ENCODE results near the gene BAD. TPM values are rescaled to one million over a fixed set of nuclear protein-coding genes. Genes with fewer than 3 reads are reported as not detected.

The BAD gene
- total RNA-seq, 2 experiments from 2014 or later = 21.2 to 74.2 TPM

DNA sequence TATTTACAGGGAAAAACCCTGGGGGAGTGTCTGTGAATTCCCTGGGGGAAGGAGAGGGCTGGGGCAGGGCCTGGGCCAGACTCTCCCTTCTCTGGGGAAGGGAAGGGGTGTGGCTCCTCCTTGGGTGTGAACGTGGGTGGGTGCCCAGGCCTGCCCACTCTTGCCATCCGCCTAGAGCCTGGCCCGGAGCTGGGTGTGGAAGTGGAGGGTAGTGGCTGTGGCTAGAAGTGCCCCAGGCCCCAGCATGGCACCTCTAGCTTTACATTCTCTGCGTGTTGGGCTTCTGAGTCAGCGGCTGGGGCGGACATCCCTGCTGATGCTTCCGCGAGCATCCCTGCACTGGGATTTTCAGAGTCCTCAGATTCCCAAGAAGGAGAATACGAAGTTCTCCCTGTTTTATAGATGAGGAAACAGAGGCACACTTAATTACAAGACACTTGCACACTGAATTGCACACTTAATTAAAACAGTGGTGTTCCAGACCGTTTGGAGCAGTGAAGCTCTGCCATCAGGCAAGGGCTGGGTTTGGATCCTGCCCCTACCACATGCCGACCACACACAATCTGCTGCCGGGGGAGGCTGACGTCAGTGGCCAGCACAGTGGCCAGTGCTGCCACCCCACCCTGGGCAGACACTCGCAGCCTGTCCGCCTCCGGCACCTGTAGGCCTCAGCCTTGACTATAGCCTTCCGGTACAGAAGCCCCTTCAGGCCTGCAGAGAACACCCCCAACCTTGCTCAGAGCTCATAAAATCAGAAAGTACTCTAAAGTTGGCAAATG is 7.6 kb downstream of the BAD start:
- no peaks in the 10 kb centered on the region for H3K9me2 ChIP-seq (ENCODE audit: insufficient read depth, low read length)
- no peak overlapping the region for H3K27ac ChIP-seq (ENCODE audit: low read depth, low read length, poor library complexity, severe bottlenecking)
- H3K79me2 ChIP-seq (ENCODE audit: insufficient read depth, low read depth, low read length) = peaks cover 9% of the 10 kb centered on the region; the same call in 1 of the 2 replicates
- TF ChIP-seq EZH2phosphoT487 (IDR thresholded peaks at IDR 0.05; ENCODE audit: borderline replicate concordance, low read depth, low read length) = no peak
- TF ChIP-seq CTCF (conservative IDR thresholded peaks at IDR 0.05; ENCODE audit: low read length) = no peak
- H3K4me1 ChIP-seq (ENCODE audit: insufficient read depth, low read length, poor library complexity, severe bottlenecking) = peaks cover 9% of the 10 kb centered on the region
- no peak overlapping the region for H3K4me3 ChIP-seq (ENCODE audit: low read depth, low read length, poor library complexity, severe bottlenecking)
- DNase-seq (ENCODE audit: low spot score) = no peak
- no peak overlapping the region for H2AFZ ChIP-seq (ENCODE audit: low read length)
- no TSS peak for BruUV-seq (replicated peaks)
- H3K9me3 ChIP-seq (ENCODE audit: low read length) = no peaks in the 10 kb centered on the region
- H4K20me1 ChIP-seq (ENCODE audit: insufficient read depth, low read length) = no peaks in the 10 kb centered on the region
- peaks cover 13% of the 10 kb centered on the region; the same call in 1 of the 2 replicates for H3K36me3 ChIP-seq (ENCODE audit: insufficient read depth, low read length)
- POLR2A ChIA-PET = no interaction called here
- no peak overlapping the region for H3K4me2 ChIP-seq (ENCODE audit: low read length)
- intact Hi-C loops (cut with micrococcal nuclease; ENCODE audit: unreplicated experiment) = no loop called here
- CTCF ChIA-PET (ENCODE audit: unreplicated experiment) = no interaction called here

DNA sequence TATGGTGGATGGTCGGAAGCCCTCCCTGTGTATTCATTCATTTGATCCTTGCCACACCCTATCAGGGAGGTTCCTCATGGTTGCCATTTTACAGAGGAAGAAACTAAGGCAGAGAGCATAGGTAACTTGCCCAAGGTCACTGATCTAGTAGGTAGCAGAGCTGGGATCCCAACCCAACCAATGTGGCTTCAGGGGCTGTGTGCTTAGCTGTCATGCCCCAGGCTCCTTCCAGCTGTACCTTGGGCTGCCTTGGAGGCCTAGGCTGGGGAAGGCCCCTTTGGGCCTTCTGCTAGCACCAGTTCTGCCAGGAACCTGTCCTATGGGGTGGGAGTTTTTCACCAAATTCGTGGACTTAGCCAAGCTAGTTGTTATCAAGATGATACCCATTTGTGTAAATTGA is 8.6 kb downstream of the BAD start:
- Histone ChIP-seq H3K79me2 (ENCODE audit: insufficient read depth, low read depth, low read length) (peaks cover 11% of the 10 kb centered on the region; the same call in 1 of the 2 replicates), H3K9me2 (ENCODE audit: insufficient read depth, low read length) (no peaks in the 10 kb centered on the region), H3K4me1 (ENCODE audit: insufficient read depth, low read length, poor library complexity, severe bottlenecking) (peaks cover 9% of the 10 kb centered on the region), H4K20me1 (ENCODE audit: insufficient read depth, low read length) (no peaks in the 10 kb centered on the region), H3K9me3 (ENCODE audit: low read length) (no peaks in the 10 kb centered on the region), H3K4me3 (ENCODE audit: low read depth, low read length, poor library complexity, severe bottlenecking) (no peak overlapping the region), H3K27ac (ENCODE audit: low read depth, low read length, poor library complexity, severe bottlenecking) (no peak overlapping the region), H3K36me3 (ENCODE audit: insufficient read depth, low read length) (peaks cover 13% of the 10 kb centered on the region; the same call in 1 of the 2 replicates), H2AFZ (ENCODE audit: low read length) (no peak overlapping the region), H3K4me2 (ENCODE audit: low read length) (no peak overlapping the region)
- ChIA-PET CTCF (ENCODE audit: unreplicated experiment) (no interaction called here), POLR2A (no interaction called here)
- intact Hi-C loops (cut with micrococcal nuclease; ENCODE audit: unreplicated experiment) = no loop called here
- BruUV-seq (replicated peaks) = no TSS peak
- TF ChIP-seq CTCF (conservative IDR thresholded peaks at IDR 0.05; ENCODE audit: low read length) (no peak), EZH2phosphoT487 (IDR thresholded peaks at IDR 0.05; ENCODE audit: borderline replicate concordance, low read depth, low read length) (no peak)
- DNase-seq (ENCODE audit: low spot score) = no peak

Data from OCI-LY7 (cell line).